Measurements from ENCODE around the gene PPM1L. TPM values are rescaled to one million over a fixed set of nuclear protein-coding genes. Genes with fewer than 3 reads are reported as not detected.

PPM1L gene
- total RNA-seq, 1 experiment from 2014 or later, result 7.3 TPM

DNA sequence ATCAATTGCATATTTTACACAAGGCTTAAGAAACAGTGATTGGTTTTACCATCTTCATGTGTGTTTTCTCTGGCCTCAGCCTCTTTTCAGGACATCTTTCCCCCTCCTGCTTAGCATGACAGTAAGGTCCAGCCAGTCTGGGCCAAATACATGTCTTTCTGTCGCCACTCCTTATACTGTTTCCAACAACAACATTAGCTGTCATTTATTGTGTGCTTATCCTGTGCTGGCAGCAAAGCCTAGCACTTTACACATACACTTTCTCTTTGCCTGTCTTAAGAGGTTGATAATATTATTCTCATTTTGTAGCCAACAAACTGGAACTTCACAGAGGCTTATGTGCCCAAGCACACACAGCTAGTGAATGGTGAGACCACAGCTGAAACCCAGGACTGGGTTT lies 311.3 kb downstream of the PPM1L start:
- H2AK5ac ChIP-seq (ENCODE audit: insufficient read length, low read length), result no peak overlapping the region
- H3K9ac ChIP-seq (ENCODE audit: extremely low read depth, insufficient read length, low read length), result no peak overlapping the region
- peaks cover 11 to 15% of the 10 kb centered on the region in 2 experiments for H3K4me1 Mint-ChIP-seq
- peaks cover 0 to 2% (median 0%) of the 10 kb centered on the region in 3 experiments; a peak in 1 of 7 replicates for H3K36me3 Mint-ChIP-seq (ENCODE audit: insufficient read depth in 1 of 3, low read depth in 3 of 3)
- 0 out of 7 replicates have a peak overlapping the region, but pooled peaks of 1 of the 3 experiments have one; percentile 1 for H3K27ac Mint-ChIP-seq
- H3K27me3 Mint-ChIP-seq (ENCODE audit: low read depth), result no peaks in the 10 kb centered on the region
- no CpG with 5 or more reads among the region's 1 CpG for WGBS (ENCODE audit: extremely low coverage, insufficient read length, low lambda C conversion rate)
- H3K27ac ChIP-seq (ENCODE audit: insufficient read length, low read depth, low read length), result no peak overlapping the region
- H4K20me1 ChIP-seq (ENCODE audit: control insufficient read depth, insufficient read depth, insufficient read length), result no peaks in the 10 kb centered on the region
- H3T11ph ChIP-seq (ENCODE audit: low read length), result no peak overlapping the region
- no peak overlapping the region for H2BK20ac ChIP-seq (ENCODE audit: low read depth, low read length, poor library complexity, severe bottlenecking)
- no peak for DNase-seq
- H3K56ac ChIP-seq (ENCODE audit: insufficient read length, low read depth, low read length), result no peak overlapping the region
- H3K79me2 ChIP-seq (ENCODE audit: insufficient read depth, low read length), result no peaks in the 10 kb centered on the region
- H3K23me2 ChIP-seq (ENCODE audit: insufficient read length, low read depth, low read length, poor library complexity, severe bottlenecking), result no peaks in the 10 kb centered on the region
- H3K9me3 Mint-ChIP-seq, result no peaks in the 10 kb centered on the region
- no peak overlapping the region for H3K18ac ChIP-seq (ENCODE audit: insufficient read length, low read depth, low read length)
- no peak overlapping the region for H4K8ac ChIP-seq (replicated peaks; ENCODE audit: insufficient read length, low read depth, low read length)
- no peaks in the 10 kb centered on the region for H3K9me3 ChIP-seq (ENCODE audit: control insufficient read depth, low read depth, low read length)
- no peaks in the 10 kb centered on the region for H3K27me3 ChIP-seq (ENCODE audit: insufficient read depth, low read length)
- no peak overlapping the region for H2BK120ac ChIP-seq (ENCODE audit: low read depth, low read length, poor library complexity, severe bottlenecking)
- no peak overlapping the region for H2BK12ac ChIP-seq (ENCODE audit: insufficient read length, low read depth, low read length)
- H2BK15ac ChIP-seq (ENCODE audit: low read depth, low read length), result no peak overlapping the region
- no peaks in the 10 kb centered on the region for H3K79me1 ChIP-seq (ENCODE audit: insufficient read depth, low read depth, low read length, poor library complexity, severe bottlenecking)
- H4K5ac ChIP-seq (ENCODE audit: insufficient read length, low read depth, low read length), result no peak overlapping the region
- H3K4me2 ChIP-seq (ENCODE audit: insufficient read depth, insufficient read length, low read length), result no peak overlapping the region
- no peak overlapping the region for H3K4ac ChIP-seq (ENCODE audit: low read depth, low read length)
- H2AFZ ChIP-seq (ENCODE audit: low read length), result no peak overlapping the region
- H3K23ac ChIP-seq (ENCODE audit: insufficient read length, low read depth, low read length), result no peak overlapping the region
- H3K14ac ChIP-seq (ENCODE audit: insufficient read depth, low read length), result no peak overlapping the region
- H2BK5ac ChIP-seq (ENCODE audit: insufficient read length, low read length), result no peak overlapping the region
- no peak overlapping the region for H4K91ac ChIP-seq (ENCODE audit: insufficient read length, low read depth, low read length)
- no peaks in the 10 kb centered on the region for H3K4me1 ChIP-seq (ENCODE audit: insufficient read depth, low read length)
- no peak overlapping the region for H3K4me3 Mint-ChIP-seq
- no peak for TF ChIP-seq CTCF (conservative IDR thresholded peaks at IDR 0.05)
